GM18870 (cell line): ENCODE measurements around the gene NGEF.

Experiments
- ATAC-seq: cut with Tn5 transposase; IDR thresholded peaks from one replicate; pipeline ENCODE4 v1.9.1; 2021; ENCODE audit warnings: moderate library complexity; ENCODE audit not compliant: unreplicated experiment

Gene NGEF

DNA sequence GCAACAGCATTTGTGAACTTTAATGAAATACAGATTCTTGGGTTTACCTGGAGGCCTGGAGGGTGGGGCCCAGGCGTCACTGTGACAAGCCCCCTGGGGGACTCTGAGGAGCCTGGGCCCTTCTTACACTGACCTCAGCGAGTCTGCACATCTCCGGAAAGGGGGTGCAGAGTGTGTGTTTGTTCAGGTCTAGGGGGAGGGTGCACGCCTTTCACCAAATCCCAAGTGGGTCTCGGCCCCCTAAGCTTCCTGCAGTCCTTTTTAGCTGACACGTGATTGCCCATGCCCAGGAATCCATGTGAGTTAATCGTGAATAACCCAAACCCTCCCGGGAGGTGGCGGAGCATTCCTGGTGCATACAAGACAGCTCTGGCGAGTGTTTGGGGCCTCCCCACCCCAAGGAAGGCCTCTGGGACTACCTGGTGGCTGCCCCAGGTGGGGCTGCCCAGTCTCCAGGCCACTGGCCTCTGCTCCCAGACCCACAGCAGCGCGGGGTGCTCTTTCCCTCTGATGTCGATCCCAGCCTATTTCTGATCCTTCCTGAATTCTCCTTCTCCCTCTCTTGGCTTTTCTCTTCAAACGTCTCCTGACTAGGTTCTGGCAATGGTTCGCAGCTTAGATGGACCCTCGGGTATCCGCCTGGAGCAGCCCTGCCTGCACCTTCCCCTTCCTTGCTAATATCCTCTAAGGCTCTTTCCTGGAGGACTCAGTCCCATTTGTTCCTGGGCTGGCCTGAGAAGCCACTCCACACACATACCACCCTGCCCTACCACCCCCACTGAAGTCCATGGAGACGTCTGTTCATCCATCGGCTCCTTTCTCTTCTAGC, 10.0 kb downstream of the NGEF start:
- ATAC-seq = no peak

- no peak for ATAC-seq
These were observed 11.9 kb downstream of the NGEF start for GRCh38 chr2:233000886-233001750.

- no peak for ATAC-seq
These were observed 13.7 kb downstream of the NGEF start for GRCh38 chr2:232999354-232999753.

DNA sequence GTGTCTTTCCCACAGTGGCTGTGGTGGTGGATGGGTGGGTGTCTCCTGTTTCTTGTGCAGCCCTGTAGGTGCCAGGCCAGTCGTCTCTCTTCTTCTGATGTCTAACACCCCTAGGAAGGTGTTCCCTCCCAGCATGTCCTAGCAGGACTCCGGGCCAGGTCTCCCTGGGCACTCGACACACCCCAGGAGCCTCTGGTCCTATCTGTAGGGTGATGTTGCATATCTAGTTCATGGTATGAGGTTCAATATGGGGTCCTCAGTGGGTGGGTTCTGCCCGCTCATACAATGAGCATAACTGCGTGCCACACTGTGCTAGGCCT, 14.4 kb downstream of the NGEF start:
- ATAC-seq = no peak

DNA sequence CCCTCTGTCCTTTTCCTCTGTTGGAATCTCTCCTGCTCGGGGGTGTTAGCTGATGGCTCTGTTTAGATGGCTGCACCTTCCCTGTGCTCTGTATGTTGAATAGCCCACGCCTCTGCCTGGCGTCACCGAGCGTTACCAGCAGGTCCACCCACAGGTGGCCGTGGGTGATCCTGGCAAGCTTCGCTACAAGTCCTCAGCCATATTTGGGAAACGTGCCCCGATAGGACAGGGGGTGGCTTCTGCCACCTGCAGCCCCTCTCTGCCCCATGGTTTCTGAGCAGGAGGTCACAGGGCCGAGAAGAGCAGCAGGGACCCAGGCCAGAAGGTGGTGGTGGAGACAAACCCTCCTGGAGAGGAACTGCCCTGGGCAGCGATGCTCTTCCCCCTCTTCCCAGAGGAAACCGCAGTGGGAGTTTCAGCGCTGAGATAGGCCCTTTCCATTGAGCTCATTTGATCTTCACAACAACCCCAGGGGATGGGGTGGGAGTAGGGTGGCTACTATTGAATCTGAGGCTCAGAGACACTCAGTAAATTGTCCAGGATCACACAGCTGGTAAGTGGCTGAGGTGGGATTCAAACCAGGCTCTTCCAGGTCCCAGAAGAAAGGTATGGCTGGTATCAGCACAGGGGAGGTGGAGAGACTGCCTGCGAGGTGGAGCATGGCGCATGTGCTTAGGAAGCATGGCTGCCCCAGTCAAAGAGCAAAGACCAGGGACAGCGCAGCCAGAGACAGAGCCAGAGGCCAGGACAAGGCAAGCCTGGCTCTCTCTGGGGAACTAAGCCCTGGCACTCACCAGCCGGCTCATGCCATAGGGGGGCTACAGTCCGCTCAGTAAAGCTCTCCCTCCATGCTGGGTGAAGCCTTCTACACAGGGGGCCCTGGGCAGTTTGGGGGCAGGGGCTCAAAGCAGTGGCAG, 15.0 kb downstream of the NGEF start:
- no peak for ATAC-seq

GRCh38 chr2:232994446-232994845, 18.6 kb downstream of the NGEF start:
- ATAC-seq = no peak

- no peak for ATAC-seq
These were observed 19.7 kb downstream of the NGEF start for GRCh38 chr2:232993231-232993821.

DNA sequence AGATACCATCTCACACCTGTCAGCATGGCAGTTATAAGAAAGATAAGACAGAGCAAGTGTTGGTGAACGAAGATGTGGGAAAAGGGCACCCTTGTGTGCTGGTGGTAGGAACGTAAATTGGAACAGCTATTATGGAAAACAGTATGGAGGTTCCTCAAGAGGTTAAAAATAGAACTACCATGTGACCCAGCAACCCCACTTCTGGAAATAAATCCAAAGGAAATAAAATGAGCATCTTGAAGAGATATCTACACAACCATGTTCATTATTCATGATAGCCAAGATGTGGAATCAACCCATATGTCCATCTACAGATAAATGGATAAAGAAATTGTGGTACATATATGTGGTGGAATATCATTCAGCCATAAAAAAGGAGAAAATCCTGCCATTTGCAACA, 26.9 kb downstream of the NGEF start:
- ATAC-seq = no peak

DNA sequence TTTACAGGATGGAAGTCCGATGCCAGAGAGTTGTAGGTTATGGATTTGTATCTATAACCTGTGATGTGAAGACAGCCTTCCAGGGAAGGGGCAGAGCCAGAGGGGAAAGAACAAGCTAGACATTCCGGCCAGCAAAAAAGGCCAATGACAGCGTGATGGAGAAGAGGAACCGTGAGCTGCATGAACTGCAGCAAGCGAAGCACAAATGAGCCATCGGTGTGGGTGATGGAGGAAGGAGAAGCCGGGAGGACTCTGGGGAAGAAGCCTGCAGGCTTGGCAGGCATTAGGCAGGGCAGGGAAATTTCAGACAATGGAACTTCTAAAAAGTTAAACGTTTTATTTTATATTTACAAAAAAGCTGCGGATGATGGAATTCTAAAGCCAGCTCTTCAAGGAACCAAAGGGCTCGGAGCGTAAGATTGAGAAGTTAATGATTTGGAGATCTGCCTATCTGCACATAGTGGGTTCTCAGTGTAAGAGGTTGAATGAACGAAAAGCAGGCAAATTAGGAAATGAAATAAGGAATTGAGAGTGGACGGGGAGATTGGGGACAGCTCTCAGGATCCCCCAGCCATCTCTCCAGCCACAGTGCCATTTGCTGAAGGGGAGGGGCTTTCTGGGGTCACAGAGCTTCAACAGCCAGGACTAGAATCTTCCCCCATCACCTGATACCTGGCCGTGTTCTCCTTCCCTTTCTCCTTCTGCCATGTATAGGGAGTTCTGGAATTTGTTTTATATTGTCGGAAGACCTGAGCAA, 28.4 kb downstream of the NGEF start:
- ATAC-seq = no peak

DNA sequence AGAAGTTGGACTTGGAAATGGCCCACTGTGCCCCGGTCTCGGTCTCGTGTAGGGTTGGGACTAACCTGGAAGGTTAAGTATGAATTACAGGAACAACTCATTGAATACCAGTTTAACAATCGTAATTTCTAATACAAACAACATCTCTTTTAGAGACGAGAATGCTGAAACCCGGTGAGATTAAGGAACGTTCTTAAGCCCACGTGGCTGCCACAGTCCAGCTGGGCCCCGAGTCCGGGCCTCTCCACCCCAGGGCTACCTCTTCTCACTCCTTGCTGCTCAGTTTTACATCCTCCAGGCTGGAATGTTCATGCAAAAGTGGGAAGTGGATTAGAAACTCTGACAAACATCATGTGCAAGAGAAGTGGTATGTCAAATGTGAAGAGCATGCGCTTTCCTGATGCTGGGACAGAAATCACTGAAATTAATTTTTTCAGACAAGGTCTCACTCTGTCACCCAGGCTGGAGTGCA, 29.4 kb downstream of the NGEF start:
- no peak for ATAC-seq

GRCh38 chr2:232982926-232983668, 30.0 kb downstream of the NGEF start:
- no peak for ATAC-seq

DNA sequence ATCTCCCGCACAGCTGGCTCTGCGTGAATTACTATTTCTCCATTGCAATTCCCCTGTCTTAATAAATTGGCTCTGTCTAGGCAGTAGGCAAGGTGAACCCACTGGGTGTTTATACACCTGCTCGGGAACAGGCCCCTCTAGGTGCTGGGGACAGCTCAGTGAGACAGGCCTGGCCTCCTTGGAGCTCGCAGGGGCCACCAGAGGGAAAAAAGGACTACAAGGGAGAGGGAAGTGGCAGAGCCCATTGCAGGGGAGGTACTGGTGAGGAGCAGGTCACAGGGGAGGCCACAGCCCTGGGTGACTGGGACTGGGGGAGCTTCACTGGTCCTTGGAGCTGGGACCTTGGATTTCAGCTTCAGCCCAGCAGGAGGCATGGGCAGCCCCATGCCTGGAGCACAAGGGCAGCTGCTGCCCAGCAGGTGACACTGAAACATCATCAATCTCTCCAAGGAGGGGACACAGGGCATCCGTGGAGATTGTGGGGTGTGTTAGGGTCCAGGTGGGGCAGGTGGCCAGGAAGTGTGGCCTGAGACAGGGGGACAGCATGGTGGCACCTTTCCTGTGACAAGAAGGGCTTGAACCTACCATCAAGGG, 31.2 kb downstream of the NGEF start:
- no peak for ATAC-seq

GRCh38 chr2:232981356-232981755, 31.7 kb downstream of the NGEF start:
- ATAC-seq = no peak

DNA sequence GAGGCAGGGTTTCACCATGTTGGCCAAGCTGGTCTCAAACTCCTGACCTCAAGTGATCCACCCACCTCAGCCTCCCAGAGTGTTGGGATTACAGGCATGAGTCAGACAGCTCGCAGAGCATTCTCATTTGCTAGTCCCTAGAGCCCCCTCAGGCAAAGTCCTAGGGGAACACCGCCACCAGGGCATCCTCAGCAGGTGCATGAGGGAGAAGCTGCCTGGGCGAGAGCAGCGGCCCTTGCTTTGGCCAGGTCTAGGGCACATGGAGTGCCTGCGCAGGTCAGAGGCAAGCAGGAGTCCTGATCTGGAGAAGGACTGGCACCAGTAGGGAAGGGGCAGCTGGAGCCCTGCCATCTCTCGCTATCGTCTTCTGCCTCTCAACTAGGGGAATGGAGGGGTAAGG, 32.4 kb downstream of the NGEF start:
- ATAC-seq = no peak

DNA sequence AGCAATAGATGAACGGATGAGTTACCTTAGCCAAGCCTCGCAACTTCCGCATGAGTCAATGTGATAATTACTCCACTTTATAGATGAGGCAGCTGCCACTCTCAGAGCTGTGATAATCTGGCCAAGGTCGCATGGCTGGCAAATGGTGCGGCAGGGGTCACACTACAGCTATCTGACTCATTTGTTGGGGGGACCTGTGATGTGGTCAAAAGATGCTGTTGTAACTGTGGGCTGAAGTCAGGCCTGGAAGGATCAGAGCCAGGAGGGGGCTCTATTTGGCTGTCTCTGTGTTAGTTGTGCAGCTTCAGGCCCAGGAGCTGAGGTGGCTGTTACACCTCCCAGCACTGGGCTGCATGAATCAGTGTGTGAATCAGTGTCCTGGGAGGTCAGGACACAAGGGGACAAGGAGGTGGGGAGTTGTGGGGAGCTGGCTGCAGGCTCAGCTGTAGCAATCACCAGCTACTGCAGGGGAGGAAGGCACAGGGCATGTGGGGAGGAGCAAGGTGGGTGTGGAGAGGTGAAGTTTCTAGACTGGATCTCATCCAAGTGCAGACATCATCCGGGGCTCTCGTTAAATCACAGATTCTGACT, 33.1 kb downstream of the NGEF start:
- no peak for ATAC-seq

DNA sequence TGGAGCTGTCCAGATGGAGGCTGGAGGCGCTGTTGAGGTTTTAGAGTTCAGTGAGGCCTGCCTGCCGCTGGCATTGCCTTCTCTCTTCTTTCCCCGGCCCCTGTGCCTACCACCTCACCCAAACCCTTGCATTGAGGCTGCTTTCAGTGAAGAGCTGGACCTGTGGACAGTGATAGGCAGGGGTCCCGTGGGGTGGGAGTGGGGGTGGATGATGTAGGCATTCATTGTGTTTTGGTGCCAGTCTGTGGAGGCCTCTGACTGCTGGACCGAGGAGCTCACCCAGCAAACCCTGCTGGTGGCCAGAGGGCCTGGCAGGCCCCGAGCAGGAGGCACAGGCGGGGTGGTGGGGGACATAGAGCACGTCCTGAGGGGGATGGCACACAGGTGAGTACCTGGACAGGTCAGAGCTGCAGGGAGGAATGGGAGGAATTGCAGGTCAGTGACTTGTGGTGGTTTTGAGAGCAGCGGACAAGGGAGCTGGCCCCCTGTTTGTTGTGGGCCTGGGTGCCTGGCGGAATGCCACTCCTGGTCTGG, 35.6 kb downstream of the NGEF start:
- ATAC-seq = no peak

DNA sequence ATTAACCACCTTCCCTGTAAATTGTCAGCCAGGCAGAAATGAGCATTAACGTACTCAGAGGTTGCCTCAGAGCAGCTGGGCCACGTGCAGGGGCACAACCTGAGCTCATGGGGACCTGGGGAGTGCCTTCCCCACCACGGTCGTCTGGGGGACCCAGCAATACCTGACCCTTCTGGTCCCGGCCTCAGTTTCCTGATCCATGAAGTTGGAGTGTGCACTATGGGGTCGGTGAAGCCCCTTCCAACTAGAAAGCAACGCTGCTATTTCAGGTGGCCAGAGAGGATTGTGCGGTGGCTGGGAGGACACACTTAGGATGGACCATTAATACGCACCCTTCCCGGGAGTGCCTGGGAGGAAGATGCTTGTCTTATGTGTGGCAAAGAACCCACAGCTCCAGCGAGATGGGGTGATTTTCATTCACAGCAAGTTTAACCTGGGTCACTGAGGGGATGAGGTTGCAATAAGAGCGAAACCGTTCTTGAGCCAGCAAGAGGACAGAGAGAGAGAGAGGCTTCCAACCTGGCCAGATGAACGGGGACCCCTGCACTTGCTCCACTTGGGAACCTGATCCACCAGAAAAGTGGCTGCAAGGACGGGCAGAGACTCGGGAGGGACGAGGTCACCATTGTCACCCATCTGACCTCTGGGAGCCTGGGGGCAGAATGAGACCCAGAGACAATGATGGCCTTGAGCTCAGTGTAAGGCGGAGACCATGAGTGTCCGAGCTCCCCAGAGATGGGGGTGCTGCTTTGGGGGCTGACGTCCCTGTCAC, 36.2 kb downstream of the NGEF start:
- ATAC-seq = no peak

DNA sequence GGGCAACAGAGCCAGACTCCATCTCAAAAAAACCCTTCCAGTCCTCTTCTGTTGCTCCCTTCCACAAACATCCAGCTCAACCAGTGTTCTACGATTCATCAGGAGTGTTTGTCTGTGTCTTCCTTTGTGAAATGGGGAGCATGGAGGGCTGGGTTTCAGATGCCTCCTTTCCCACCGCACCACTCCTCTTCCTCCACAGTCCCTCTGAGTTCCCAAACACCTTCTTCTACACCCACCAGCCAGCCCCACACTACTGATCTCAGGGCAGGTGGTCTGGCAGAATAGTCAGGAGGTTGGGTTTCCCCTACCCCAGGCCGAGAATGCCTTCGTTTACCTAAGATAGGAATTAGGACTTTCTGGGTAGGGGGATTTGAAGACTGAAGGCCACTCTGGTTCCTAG, 36.9 kb downstream of the NGEF start:
- ATAC-seq = no peak
